Breast epithelium (tissue), 3 donors: ENCODE measurements around the gene USP43.

ENCODE experiments used
- CTCF ChIP-seq, 3 donors: fragments of 450-650 bp; IDR thresholded peaks; one replicate each; pipeline ENCODE4 v1.5.1; 2016 to 2017; ENCODE audit warnings: antibody characterized with exemption in 3 of 3, mild to moderate bottlenecking in 3 of 3, moderate library complexity in 3 of 3
- POLR2A ChIP-seq: fragments of 450-650 bp; IDR thresholded peaks from one replicate; pipeline ENCODE4 v1.6.1; 2016; ENCODE audit warnings: antibody characterized with exemption, mild to moderate bottlenecking, moderate library complexity
- POLR2AphosphoS5 ChIP-seq, 3 donors: sonication (generic); formaldehyde crosslinking; IDR thresholded peaks; one replicate each; pipeline ENCODE4 v1.6.1; 2017; ENCODE audit warnings: antibody characterized with exemption in 3 of 3

GRCh38 chr17:9671559-9671958, 26.2 kb downstream of the USP43 start:
- TF ChIP-seq CTCF (IDR thresholded peaks at IDR 0.05) = no peak
- TF ChIP-seq POLR2A = no peak
- no peak for TF ChIP-seq POLR2AphosphoS5 (IDR thresholded peaks at IDR 0.05)
